Sciatic nerve (tissue), 2 donors: Measurements from ENCODE around the gene USP43. TPM values are rescaled to one million over a fixed set of nuclear protein-coding genes. Genes with fewer than 3 reads are reported as not detected.

Experiments
- ATAC-seq: fragments of 200-7000 bp; cut with Tn5 transposase; one replicate; pipeline ENCODE4 v1.9.1; 2020; ENCODE audit warnings: mild to moderate bottlenecking, moderate library complexity
- DNase-seq: peaks from one replicate; pipeline ENCODE4 v3.0.0-alpha.2; 2020; ENCODE audit warnings: low spot score
- intact Hi-C: fragments of 100-400 bp; cut with DNase I; formaldehyde crosslinking; loops from one replicate; pipeline ENCODE4 v1.14.2; 2022
- total RNA-seq: library from RNA; stranded (reverse); fragmentation: NEBNext Ultra II Directional; extraction: Animal tissue kit (Norgen Biotek cat#: 25700); gene quantifications from one replicate; pipeline ENCODE4 v1.2.1, GENCODE V29; 2021
- donor health status: DM: no; HTN: no; CAD: no.
- donor health status: DM: no; HTN: no; CAD: no.

Gene USP43
- total RNA-seq, 1 donor from 2014 or later = 0.18 TPM

DNA sequence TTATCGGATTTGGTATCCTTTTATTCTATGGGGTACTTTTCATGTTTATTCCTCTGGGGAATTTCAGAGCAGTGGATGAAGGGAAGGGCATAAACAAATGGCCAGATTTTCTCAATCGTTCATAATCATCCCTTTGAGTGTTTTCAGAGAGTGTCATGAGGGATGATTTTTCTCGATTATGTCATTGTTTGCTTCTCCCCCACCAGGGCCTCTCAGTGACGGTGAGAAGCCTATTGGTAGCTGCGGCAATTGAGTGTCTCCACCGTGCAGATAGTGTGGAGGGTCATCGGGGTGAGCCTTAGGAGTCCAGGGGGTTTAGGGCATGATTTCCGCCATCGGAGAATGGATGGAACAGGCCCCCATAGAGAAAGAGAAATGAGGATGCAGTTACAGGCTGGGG lies 57.2 kb downstream of the USP43 start:
- DNase-seq (no peak), ATAC-seq (no peak)
- intact Hi-C loops = no loop called here

DNA sequence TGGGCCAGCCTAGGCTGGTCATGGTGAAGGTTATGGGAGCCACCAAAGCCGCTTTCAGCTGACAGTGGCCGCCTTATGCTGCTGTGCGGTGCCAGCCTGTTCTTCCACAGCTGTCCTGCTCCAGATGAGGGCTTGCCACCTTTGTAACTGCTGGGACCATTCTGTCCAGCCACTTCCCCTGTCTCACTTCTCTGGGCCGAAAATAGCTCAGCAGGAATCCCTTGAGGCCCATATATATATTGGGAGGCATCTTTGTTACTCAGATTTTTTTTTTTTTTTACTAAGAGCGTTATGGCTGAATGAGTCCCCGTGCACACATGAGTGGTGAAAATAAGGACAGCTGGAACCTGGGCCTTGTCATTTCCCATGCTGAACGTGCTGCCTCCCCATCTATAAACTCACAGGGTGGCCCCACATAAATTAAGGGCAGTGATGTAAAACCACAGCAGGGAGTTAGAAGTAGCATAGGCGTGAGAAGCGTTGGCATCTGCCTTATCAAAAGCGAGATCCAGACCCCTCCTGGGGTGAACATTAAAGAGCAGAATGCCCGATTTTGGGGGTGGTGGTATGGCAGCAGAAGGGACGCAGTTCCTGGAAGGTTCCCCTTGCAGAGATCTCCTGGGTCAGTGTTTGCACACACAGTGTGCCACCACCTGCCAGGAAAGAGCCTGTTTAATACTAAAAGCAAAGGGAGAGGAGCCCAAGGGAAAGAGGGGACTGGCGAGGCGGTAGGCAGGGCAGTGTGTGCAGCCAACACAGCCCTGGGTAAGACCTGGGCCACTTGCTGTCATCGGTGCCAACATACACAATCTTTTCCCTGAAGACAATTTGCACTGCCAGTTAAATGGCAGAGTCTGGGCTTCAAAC lies 57.8 kb downstream of the USP43 start:
- no peak for ATAC-seq
- DNase-seq = no peak
- intact Hi-C loops = no loop called here

DNA sequence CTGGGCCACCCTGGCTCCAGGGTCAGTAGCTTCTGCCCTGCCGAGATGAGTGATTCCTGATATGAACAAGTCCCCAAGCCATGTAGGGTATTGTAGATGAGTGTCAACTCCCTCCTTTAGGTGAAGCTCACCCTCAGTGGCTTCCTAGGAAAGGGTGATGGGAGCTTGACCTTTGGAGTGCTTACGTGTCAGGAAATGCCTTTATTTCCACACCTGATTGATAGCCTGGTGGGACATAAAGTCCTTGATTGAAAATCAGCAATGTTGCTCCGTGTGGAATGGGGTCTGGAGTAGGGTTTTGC lies 58.4 kb downstream of the USP43 start:
- intact Hi-C loops = no loop called here
- DNase-seq (no peak), ATAC-seq (no peak)

DNA sequence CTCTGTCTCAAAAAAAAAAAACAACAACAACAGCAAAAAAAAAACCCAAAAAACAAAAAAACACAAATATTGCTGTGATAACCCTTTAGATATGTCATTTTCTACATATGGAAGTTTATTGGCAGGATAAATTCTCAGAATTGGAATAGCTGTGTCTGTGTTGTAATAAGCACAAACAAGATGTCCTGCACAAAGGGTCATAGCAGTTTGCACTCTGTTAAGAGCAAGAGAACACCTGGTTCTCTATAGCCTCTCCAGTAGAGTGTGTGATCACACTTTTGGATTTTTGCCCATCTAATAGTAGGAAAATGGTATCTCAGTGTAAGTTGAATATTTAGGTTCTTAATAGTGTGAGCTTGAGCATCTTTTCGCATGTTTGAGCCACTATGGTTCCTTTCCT lies 60.4 kb downstream of the USP43 start:
- intact Hi-C loops = no loop called here
- DNase-seq = no peak

DNA sequence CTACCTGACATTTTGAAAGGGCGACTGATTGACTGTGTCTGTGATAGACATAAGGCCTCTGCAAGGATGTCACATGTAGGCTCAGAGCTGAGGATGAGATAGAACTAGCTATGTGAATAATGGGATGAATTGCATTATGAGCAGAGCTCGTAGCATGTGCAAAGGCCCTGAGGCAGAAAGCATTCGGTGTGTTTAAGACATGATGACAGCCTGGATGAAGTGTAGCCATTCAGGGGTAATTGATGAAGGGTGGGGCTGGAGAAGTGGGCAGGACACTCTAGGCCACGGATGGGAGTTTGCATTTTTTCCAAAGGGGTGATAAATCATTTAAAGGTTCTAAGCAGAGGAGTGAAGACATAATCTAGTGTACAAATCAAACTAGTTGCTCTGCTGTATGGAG lies 62.6 kb downstream of the USP43 start:
- intact Hi-C loops = no loop called here
- ATAC-seq (no peak), DNase-seq (no peak)

More for the DNA sequence above, 60.4 kb downstream of the USP43 start:
- ATAC-seq = no peak

DNA sequence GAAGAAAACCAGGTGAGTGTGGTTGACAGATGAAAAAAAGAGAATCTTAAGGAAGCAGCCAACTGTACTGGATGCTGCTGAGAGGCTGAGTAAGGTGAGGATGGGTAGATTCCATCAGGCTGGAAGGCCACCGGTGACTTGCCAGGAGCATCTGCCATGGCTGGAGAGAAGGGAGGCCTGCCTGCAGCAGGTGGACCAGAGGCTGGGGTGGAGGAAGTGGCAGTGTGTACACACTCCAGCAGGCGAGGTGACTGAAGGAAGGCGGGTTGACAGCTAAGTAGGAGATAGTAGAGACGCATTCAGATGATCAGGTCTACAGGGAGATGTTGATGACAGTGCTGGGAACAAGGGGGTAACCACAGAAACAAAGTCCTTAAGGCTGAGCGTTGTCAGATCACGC lies 69.5 kb downstream of the USP43 start:
- no peak for DNase-seq
- ATAC-seq = no peak
- intact Hi-C loops = no loop called here

DNA sequence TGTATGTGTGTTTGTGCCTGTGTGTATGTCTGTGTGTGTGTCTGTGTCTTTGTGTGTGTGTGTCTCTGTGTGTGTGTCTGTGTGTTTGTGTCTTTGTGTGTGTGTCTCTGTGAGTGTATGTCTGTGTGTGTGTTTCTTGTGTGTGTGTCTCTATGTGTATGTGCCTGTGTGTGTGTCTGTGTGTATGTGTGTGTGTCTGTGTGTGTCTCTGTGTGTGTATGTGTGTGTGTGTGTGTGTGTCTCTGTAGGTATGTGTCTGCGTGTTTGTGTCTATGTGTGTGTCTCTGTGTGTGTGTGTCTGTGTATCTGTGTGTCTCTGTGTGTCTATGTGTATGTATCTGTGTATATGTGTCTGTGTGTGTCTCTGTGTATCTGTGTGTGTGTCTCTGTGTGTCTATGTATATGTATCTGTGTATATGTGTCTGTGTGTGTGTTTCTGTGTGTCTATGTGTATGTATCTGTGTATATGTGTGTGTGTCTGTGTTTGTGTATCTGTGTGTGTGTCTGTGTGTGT lies 70.2 kb downstream of the USP43 start:
- intact Hi-C loops = no loop called here
- DNase-seq = no peak
- no peak for ATAC-seq

DNA sequence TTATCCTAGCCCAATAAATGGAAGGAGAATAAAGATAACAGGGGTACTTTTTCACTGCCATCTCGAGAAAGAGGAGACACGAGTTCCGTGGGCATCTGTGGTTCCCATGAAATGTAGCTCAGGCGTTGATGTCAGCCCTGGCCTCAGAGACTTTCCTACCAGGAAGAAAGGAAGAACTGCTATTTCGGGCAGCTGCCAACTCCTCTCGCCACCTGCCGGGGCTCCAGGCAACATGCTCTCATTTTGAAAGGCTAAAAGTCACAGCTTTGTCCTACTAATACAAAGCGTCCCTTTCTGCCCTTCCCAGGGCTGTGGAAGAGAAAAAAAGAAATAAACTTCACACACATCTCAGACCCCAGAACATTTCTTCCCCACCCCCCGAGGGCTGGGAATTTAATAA lies 80.3 kb downstream of the USP43 start:
- DNase-seq (no peak), ATAC-seq (no peak)
- intact Hi-C loops = no loop called here

DNA sequence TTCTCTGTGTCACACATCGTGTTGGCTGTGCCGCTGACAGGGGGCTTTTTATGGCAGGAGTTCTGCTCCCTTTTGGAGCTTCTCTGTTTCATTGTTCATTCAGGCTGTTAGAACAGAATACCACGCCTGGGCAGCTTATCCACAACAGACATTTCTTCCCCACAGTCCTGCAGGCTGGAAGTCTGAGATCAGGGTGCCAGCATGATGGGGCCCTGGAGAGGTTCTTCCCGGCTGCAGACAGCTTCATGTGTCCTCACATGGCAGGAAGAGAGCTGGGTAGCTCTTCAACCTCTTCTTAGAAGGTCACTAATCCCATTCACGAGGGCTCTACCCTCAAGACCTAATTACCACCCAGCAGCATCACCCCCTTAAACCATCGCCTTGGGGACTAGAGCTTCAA lies 81.0 kb downstream of the USP43 start:
- intact Hi-C loops = no loop called here
- no peak for DNase-seq
- no peak for ATAC-seq

DNA sequence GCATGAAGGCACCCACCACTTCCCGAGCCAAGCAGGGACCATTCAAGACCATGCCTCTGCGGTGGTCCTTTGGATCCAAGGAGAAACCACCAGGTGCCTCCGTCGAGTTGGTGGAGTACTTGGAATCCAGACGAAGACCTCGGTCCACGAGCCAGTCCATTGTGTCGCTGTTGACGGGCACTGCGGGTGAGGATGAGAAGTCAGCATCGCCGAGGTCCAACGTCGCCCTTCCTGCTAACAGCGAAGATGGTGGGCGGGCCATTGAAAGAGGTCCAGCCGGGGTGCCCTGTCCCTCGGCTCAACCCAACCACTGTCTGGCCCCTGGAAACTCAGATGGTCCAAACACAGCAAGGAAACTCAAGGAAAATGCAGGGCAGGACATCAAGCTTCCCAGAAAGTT lies 82.7 kb downstream of the USP43 start:
- DNase-seq (no peak), ATAC-seq (no peak)
- intact Hi-C loops = no loop called here

DNA sequence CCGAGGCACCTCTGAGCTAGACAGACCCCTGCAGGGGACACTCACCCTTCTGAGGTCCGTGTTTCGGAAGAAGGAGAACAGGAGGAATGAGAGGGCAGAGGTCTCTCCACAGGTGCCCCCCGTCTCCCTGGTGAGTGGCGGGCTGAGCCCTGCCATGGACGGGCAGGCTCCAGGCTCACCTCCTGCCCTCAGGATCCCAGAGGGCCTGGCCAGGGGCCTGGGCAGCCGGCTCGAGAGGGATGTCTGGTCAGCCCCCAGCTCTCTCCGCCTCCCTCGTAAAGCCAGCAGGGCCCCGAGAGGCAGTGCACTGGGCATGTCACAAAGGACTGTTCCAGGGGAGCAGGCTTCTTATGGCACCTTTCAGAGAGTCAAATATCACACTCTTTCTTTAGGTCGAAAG lies 83.2 kb downstream of the USP43 start:
- no peak for DNase-seq
- intact Hi-C loops = no loop called here
- no peak for ATAC-seq

DNA sequence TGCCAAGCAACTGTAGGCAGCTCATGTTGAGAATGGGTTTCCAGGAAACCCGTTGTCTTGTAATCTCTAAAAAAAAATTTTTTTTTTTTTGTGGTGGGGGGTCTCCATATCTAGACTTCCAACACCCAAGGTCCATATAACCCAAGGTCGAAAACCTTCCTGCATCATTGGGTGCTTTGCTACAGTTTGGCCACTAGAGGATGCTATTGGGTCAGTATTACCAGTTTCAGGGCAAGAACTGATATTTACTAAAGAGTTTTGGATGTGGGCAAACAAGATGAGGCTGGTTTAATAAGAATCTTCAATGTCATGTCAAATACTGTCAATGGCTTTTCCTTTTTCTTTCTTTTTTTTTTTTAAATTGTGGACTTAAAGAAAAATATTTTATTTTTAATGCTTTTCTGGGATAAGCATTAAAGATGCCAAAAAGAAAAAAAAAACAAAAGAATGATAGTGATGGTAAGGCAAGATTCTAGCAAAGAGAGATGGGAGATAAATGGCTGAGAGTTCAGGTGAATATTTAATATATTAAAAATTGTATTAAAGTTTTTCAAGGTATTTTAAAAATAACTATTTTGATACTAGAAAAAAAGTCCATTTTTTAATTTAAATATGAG lies 83.8 kb downstream of the USP43 start:
- intact Hi-C loops = no loop called here
- ATAC-seq (peak; percentile 77), DNase-seq (no peak)

DNA sequence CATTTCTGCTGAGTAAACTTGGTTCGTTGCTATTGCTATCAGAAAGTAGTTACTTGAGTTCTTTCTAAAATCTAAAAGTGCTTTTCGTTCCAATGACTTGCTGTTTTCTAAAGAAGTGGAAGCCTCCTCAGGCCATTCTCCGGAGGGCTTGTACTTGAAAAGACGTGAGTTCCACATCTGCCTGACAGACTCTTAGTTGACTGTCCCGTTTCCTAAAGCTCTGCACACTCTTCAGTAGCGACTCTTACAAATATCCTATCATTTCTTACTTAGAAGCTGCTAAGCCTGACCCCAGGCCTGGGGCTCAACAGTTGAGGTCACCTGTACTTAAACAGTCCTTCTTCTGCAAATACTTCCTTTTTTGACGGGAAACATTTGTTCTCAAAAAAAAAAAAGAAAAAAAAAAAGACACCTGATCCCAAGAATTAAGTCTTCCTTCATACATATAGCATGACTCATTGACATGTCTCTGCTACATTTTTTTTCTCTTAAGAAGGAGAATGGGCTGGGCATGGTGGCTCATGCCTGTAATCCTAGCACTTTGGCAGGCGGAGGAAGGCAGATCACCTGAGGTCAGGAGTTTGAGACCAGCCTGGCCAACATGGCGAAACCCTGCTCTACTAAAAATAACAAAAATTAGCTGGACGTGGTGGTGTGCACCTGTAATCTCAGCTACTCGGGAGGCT lies 84.6 kb downstream of the USP43 start:
- DNase-seq = no peak
- ATAC-seq = no peak
- intact Hi-C loops = no loop called here

DNA sequence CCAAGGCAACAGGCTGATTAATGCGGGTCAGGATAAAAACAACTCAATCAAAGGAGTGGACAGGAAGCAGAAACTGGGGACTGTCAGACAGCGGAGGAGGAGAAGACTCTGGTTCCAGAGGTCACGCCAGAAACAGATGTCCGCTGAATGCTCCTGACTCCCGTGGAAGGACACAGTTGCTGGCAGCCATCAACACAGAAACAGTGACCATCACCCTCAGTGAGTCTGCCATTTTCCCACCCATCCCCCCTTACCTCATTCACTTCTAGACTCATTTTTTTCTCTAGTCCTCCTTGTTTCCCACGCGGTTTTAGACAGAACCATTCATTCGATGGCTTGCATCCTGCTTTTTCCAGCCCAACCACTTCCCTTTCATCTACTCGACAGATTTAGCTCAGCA lies 105.2 kb downstream of the USP43 start:
- intact Hi-C loops = no loop called here
- ATAC-seq (no peak), DNase-seq (no peak)

DNA sequence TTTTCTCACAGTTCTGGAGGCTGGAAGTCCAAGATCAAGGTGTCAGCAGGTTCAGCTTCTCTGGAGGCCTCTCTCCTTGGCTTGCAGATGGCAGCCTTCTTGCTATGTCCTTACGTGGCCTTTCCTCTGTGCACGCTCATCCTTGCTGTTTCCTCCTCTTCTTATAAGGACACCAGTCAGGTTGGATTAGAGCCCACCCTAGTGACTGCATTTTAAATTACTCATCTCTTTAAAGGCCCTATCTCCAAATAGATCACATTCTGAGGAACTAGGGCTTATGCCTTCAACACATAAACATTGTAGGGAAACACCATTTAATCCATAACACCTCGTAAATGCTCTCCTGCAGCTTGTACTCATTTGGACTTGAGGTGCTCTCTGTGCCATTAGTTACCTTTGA lies 109.8 kb downstream of the USP43 start:
- intact Hi-C loops = no loop called here
- ATAC-seq = no peak

DNA sequence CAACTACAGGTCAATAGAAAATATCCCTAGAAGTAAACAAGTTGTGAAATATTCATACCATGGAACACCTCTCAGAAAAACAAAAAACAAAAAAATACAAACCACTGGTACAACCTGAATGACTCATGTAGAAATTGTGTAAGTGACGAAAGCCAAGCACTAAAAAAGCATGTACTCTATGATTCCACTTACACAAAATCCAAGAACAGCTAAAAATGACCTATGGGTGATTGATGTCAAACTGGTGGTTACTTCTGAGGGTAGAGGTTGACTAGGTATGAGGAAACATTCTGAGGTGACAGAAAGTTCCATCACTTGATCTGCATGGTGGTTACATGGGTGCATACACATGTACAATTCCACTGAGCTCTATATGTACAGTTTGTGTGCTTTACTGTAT lies 114.9 kb downstream of the USP43 start:
- intact Hi-C loops = no loop called here
- DNase-seq (no peak), ATAC-seq (no peak)

More for the DNA sequence above, 109.8 kb downstream of the USP43 start:
- DNase-seq = no peak

DNA sequence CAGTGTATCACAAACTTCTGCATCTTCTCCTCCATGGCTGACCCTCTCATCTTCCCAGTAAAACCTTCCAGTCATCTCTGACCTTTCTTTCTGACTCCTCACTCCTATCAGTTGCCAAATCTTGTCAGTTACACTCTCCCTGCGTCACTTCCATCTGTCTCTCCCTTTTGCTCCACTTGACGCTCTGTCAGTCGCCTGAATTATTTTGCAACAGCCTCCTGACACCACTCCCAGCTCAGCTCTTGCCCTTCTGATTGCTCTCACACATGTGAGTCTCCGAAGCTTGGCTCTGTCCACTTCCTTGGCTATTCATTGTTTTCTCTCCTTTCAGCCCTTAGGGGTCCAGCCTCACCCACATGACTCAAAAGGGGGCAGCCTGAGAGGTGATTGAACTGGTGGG lies 118.3 kb downstream of the USP43 start:
- intact Hi-C loops = no loop called here
- DNase-seq (no peak), ATAC-seq (peak; percentile 73)

DNA sequence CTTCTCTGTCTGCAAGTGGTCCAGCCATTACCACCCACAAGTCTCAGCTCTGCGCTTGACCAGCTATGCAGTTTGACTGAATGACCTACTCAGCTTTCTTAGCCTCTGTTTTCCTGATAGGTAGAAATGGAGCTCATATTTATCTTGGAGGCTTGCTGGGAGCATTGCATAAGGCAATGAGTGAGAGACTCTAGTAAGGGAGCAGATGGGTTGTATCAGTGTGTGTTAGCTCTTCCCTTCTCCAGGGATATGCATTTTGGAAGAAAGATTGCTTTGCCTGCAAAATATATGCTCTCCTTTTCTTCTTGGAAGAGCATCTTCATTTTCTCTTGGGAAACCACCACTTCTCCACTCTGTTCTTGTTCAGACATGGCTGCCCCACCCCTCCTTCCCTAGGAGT lies 120.0 kb downstream of the USP43 start:
- ATAC-seq = peak; percentile 55

DNA sequence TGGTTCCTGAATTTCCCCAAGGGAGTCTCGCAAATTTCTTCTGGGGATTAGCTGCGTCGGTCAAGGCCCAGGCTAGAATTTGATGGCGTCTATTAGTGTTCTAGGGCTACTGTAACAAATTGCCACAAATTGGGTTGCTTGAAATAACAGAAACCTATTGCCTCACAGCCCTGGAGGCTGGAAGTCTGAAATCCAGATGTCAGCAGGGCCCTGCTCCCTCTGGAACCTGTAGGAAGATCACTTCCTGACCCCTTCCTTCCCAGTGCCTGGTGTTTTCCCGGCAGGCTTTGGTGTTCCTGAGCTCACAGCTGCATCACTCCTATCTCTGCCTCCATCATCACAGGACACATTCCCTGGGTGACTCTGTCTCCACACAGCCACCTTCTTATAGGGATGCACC lies 121.7 kb downstream of the USP43 start:
- intact Hi-C loops = loop anchor here (5.0 kb wide), 1 partner anchor 785 kb away; no protein-coding TSS in a partner anchor
- no peak for DNase-seq
- no peak for ATAC-seq

More for the DNA sequence above, 120.0 kb downstream of the USP43 start:
- DNase-seq = no peak
- intact Hi-C loops = loop anchor here (5.0 kb wide), 1 partner anchor 783 kb away; no protein-coding TSS in a partner anchor

DNA sequence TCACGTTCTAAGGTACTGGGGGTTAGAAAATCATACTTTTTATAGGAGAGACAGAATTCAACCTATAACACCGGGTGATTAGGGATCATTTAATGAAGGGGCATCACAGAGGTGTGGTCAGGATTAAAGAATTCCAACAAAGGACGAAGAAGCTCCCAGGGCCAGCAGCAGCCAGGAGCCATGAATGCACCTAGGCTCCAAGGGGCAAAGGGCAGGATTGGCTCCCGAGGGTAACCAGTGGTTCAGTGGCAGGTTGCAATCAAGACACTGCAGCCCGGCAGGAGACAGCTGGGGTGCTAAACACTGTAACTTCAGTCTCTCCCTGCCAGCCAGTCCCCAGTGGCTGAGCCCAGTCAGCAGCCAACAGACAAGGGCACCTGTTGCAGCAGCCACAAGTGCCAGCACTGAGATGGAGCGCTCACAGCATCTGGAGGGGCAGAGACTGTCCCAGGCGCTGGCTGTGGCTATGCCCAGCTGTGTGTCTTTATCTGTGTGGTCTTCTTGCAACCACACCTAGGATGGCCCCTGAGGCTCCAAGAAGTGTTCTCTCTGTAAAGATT lies 122.2 kb downstream of the USP43 start:
- DNase-seq = no peak
- intact Hi-C loops = loop anchor here (5.0 kb wide), 1 partner anchor 785 kb away; no protein-coding TSS in a partner anchor
- no peak for ATAC-seq
